H1 (cell line): ENCODE measurements around the gene PRICKLE1. TPM values are rescaled to one million over a fixed set of nuclear protein-coding genes. Genes with fewer than 3 reads are reported as not detected.

Source experiments
- CTCF ChIA-PET: fragments of 300-600 bp; sonication (Branson Sonifier 250); formaldehyde crosslinking; loops from one replicate; lab custom pipeline; 2021; ENCODE audit not compliant: partially characterized antibody; lab: Charles Lee
- POLR2A ChIA-PET: fragments of 300-600 bp; sonication (Branson Sonifier 250); formaldehyde crosslinking; loops from one replicate; lab custom pipeline; 2021; ENCODE audit warnings: inconsistent platforms; ENCODE audit not compliant: partially characterized antibody; lab: Charles Lee
- DNase-seq, 2 experiments: peaks; one replicate each; pipeline versions ENCODE4 v3.0.0 to v3.0.0-alpha.2; 2010 to 2022; ENCODE audit warnings: low spot score in 2 of 2, low read depth in 1 of 2, mixed read lengths in 1 of 2
- FAIRE-seq: peaks from 2 replicates; lab custom pipeline; 2011; peaks lifted over from hg19 to GRCh38; lab: Jason Lieb, UNC
- H2AFZ ChIP-seq: 2 replicates; pipeline ENCODE4 v1.8.1; 2012; ENCODE audit warnings: low read length, inconsistent platforms
- H2AK5ac ChIP-seq: 2 replicates; pipeline ENCODE4 v1.6.1; 2013; ENCODE audit warnings: low read depth, low read length
- H2BK120ac ChIP-seq: replicated peaks from 2 replicates; pipeline ENCODE3; 2013; ENCODE audit warnings: low read depth, low read length, inconsistent platforms
- H2BK12ac ChIP-seq: 2 replicates; pipeline ENCODE4 v1.6.1; 2013; ENCODE audit warnings: low read depth, low read length
- H2BK15ac ChIP-seq: 2 replicates; pipeline ENCODE4 v1.6.1; 2013; ENCODE audit warnings: low read length
- H2BK20ac ChIP-seq: 2 replicates; pipeline ENCODE4 v1.6.1; 2013; ENCODE audit warnings: low read length
- H2BK5ac ChIP-seq: 2 replicates; pipeline ENCODE4 v1.6.1; 2013; ENCODE audit warnings: low read depth, low read length
- H3K14ac ChIP-seq: 2 replicates; pipeline ENCODE4 v1.6.1; 2013; ENCODE audit warnings: inconsistent platforms; ENCODE audit not compliant: insufficient read length
- H3K18ac ChIP-seq: 2 replicates; pipeline ENCODE4 v1.6.1; 2013; ENCODE audit warnings: low read length; ENCODE audit errors: extremely low read depth
- H3K23ac ChIP-seq: 2 replicates; pipeline ENCODE4 v1.6.1; 2013; ENCODE audit warnings: inconsistent platforms; ENCODE audit not compliant: insufficient read length
- H3K23me2 ChIP-seq: 2 replicates; pipeline ENCODE4 v1.6.1; 2013; ENCODE audit warnings: low read depth, low read length
- H3K27ac ChIP-seq: 2 replicates; pipeline ENCODE4 v1.6.1; 2011; ENCODE audit warnings: low read depth, low read length, inconsistent platforms
- H3K27me3 ChIP-seq, 4 experiments: replicated peaks in 1 of 4; 1 replicate in 1 of 4; 2 replicates in 3 of 4; pipeline versions ENCODE4 v1.6.1 to v1.8.1; 2011 to 2013; ENCODE audit warnings: low read length in 3 of 4, mild to moderate bottlenecking in 3 of 4, inconsistent platforms in 2 of 4, mixed read lengths in 2 of 4, moderate library complexity in 1 of 4; ENCODE audit not compliant: control insufficient read depth in 3 of 4, insufficient read depth in 3 of 4; ENCODE audit errors: extremely low read depth in 1 of 4
- H3K36me3 ChIP-seq, 4 experiments: 2 replicates each; pipeline versions ENCODE4 v1.6.1 to v1.8.1; 2011 to 2013; ENCODE audit warnings: mild to moderate bottlenecking in 4 of 4, low read length in 3 of 4, moderate library complexity in 2 of 4, control low read depth in 1 of 4, inconsistent platforms in 1 of 4; ENCODE audit not compliant: insufficient read depth in 4 of 4, control insufficient read depth in 2 of 4
- H3K4ac ChIP-seq: replicated peaks from 2 replicates; pipeline ENCODE3; 2013; ENCODE audit warnings: low read length, low read depth, mixed read lengths, inconsistent platforms; ENCODE audit not compliant: insufficient read length
- H3K4me1 ChIP-seq, 4 experiments: replicated peaks in 1 of 4; 1 replicate in 1 of 4; 2 replicates in 3 of 4; pipeline versions ENCODE4 v1.6.1 to v1.8.1; 2011 to 2013; ENCODE audit warnings: low read length in 3 of 4, inconsistent platforms in 2 of 4, mixed read lengths in 1 of 4; ENCODE audit not compliant: insufficient read depth in 4 of 4, control insufficient read depth in 3 of 4
- H3K4me2 ChIP-seq, 2 experiments: 2 replicates each; pipeline versions ENCODE4 v1.6.1 to v1.8.1; 2011 to 2013; ENCODE audit warnings: low read depth in 2 of 2, low read length in 2 of 2, control low read depth in 1 of 2, inconsistent platforms in 1 of 2, mild to moderate bottlenecking in 1 of 2; ENCODE audit not compliant: insufficient read depth in 1 of 2
- H3K4me3 ChIP-seq, 4 experiments: fragments of 200-600, 300-600 bp in 1 of 4; sonication (generic), shearing (Covaris generic), sonication (Bioruptor Twin) in 1 of 4; 2 replicates each; pipeline versions ENCODE4 v1.5.1 to v1.8.1; 2011 to 2016; ENCODE audit warnings: low read length in 4 of 4, low read depth in 3 of 4, control low read depth in 2 of 4, inconsistent platforms in 2 of 4, mild to moderate bottlenecking in 2 of 4, mixed read lengths in 1 of 4, moderate library complexity in 1 of 4; ENCODE audit not compliant: insufficient read depth in 2 of 4; ENCODE audit errors: extremely low read depth in 1 of 4
- H3K56ac ChIP-seq: replicated peaks from 2 replicates; pipeline ENCODE3; 2013; ENCODE audit warnings: low read depth, mild to moderate bottlenecking, mixed read lengths, low read length, inconsistent platforms; ENCODE audit not compliant: insufficient read length
- H3K79me1 ChIP-seq: 2 replicates; pipeline ENCODE4 v1.6.1; 2013; ENCODE audit warnings: low read depth, low read length, control low read depth
- H3K79me2 ChIP-seq, 2 experiments: 2 replicates each; pipeline versions ENCODE4 v1.6.1 to v1.8.1; 2012 to 2013; ENCODE audit warnings: low read length in 2 of 2, mild to moderate bottlenecking in 2 of 2, inconsistent platforms in 1 of 2; ENCODE audit not compliant: insufficient read depth in 2 of 2, control insufficient read depth in 1 of 2
- H3K9ac ChIP-seq, 4 experiments: replicated peaks in 1 of 4; 1 replicate in 1 of 4; 2 replicates in 3 of 4; pipeline versions ENCODE4 v1.6.1 to v1.8.1; 2011 to 2013; ENCODE audit warnings: low read depth in 3 of 4, low read length in 3 of 4, control low read depth in 2 of 4, mild to moderate bottlenecking in 2 of 4, moderate library complexity in 2 of 4, inconsistent platforms in 1 of 4; ENCODE audit errors: extremely low read depth in 1 of 4
- H3K9me3 ChIP-seq, 2 experiments: 2 replicates each; pipeline versions ENCODE4 v1.6.1 to v1.8.1; 2012 to 2013; ENCODE audit warnings: mild to moderate bottlenecking in 2 of 2, moderate library complexity in 2 of 2, control low read depth in 1 of 2, inconsistent platforms in 1 of 2, low read depth in 1 of 2, low read length in 1 of 2, mixed read lengths in 1 of 2; ENCODE audit not compliant: insufficient read depth in 2 of 2
- H4K20me1 ChIP-seq, 2 experiments: replicated peaks in 1 of 2; 2 replicates each; pipeline versions ENCODE3 to v1.8.1; 2011 to 2013; ENCODE audit warnings: inconsistent platforms in 2 of 2, low read length in 2 of 2, mild to moderate bottlenecking in 1 of 2; ENCODE audit not compliant: insufficient read depth in 2 of 2, control insufficient read depth in 1 of 2
- H4K5ac ChIP-seq: 2 replicates; pipeline ENCODE4 v1.6.1; 2013; ENCODE audit warnings: low read length, low read depth, mixed read lengths, inconsistent platforms; ENCODE audit not compliant: insufficient read length
- H4K8ac ChIP-seq: 2 replicates; pipeline ENCODE4 v1.8.0; 2013; ENCODE audit warnings: mild to moderate bottlenecking, moderate library complexity, low read length, inconsistent platforms; ENCODE audit not compliant: insufficient read depth; ENCODE audit errors: extremely low read depth
- H4K91ac ChIP-seq: replicated peaks from 2 replicates; pipeline ENCODE3; 2013; ENCODE audit warnings: low read length, mixed read lengths, inconsistent platforms; ENCODE audit not compliant: insufficient read length
- CREB1 ChIP-seq: IDR thresholded peaks from 2 replicates; pipeline ENCODE4 v1.6.1; 2012; ENCODE audit warnings: inconsistent platforms
- SP4 ChIP-seq: IDR thresholded peaks from 2 replicates; pipeline ENCODE4 v1.6.1; 2012; ENCODE audit warnings: low read length, inconsistent platforms
- SUZ12 ChIP-seq: fragments of 200-600 bp; sonication (generic); IDR thresholded peaks from 2 replicates; pipeline ENCODE4 v1.6.1; 2012; ENCODE audit warnings: mild to moderate bottlenecking, inconsistent platforms, low read length, moderate library complexity, mixed read lengths
- WGBS, 2 experiments: shearing (Covaris generic) in 1 of 2; methylation state at CpG; one replicate each; pipeline versions ENCODE4 v1.1.6 to v1.1.7; 2013 to 2015; ENCODE audit warnings: low lambda C conversion rate in 2 of 2, mixed read lengths in 2 of 2, inconsistent platforms in 1 of 2, low coverage in 1 of 2, missing lambda C conversion rate in 1 of 2; ENCODE audit not compliant: insufficient replicate concordance in 2 of 2, insufficient coverage in 1 of 2, insufficient read length in 1 of 2; ENCODE audit errors: extremely low coverage in 1 of 2, missing lambda C conversion rate in 1 of 2; 5-methylcytosine and 5-hydroxymethylcytosine counted together
- polyA plus RNA-seq, 7 experiments: library from polyadenylated mRNA; depleted of rRNA in 3 of 7; stranded (reverse) in 5 of 7; unstranded in 2 of 7; fragments of >200 nt in 5 of 7; fragments of 200-250 nt in 2 of 7; gene quantifications; 1 replicate in 5 of 7; 2 replicates in 1 of 7; 4 replicates in 1 of 7; pipeline versions ENCODE4 v1.2.1 to v1.2.3, GENCODE V29; 2011 to 2013; ENCODE audit warnings: missing spikeins in 2 of 7, mixed read lengths in 2 of 7
- total RNA-seq: library from RNA; stranded (reverse); fragmentation: NEBNext Ultra II Directional; extraction: Animal tissue kit (Norgen Biotek cat#: 25700); gene quantifications from 2 replicates; pipeline ENCODE4 v1.2.1, GENCODE V29; 2021

Gene PRICKLE1
- total and polyA plus RNA-seq, 2 of the 8 experiments (the other 6 are each of a cell fraction or from before 2014, with no cell fraction given): 14.0 to 22.4 TPM

GRCh38 chr12:42583016-42583415 is 6.5 kb downstream of the PRICKLE1 start:
- H3K23me2 ChIP-seq: no peaks in the 10 kb centered on the region
- H3K4me3 ChIP-seq: no peak overlapping the region
- POLR2A ChIA-PET: interaction anchor here (1.2 kb wide), 1 partner anchor 200 kb away, joined by 3 read pairs; no protein-coding TSS in a partner anchor
- no peaks in the 10 kb centered on the region for H3K9me3 ChIP-seq
- FAIRE-seq: no peak
- H2BK120ac ChIP-seq: no peak overlapping the region
- no peak overlapping the region for H2BK5ac ChIP-seq
- H2BK12ac ChIP-seq: no peak overlapping the region
- TF ChIP-seq SP4 (no peak), CREB1 (no peak), SUZ12 (no peak)
- H3K23ac ChIP-seq: no peak overlapping the region
- H3K4me2 ChIP-seq: no peak overlapping the region
- H3K36me3 ChIP-seq: no peaks in the 10 kb centered on the region
- no peak overlapping the region for H2BK20ac ChIP-seq
- no peak overlapping the region for H3K27ac ChIP-seq
- CTCF ChIA-PET: interaction anchor here (1.2 to 1.4 kb wide), 2 partner anchors 13 to 100 kb away, joined by 3 read pairs; no protein-coding TSS in a partner anchor
- H2AK5ac ChIP-seq: no peak overlapping the region
- no peak overlapping the region for H3K14ac ChIP-seq
- peaks cover 0 to 8% (median 5%) of the 10 kb centered on the region in 4 experiments; a peak in 6 of 7 replicates for H3K27me3 ChIP-seq
- no peaks in the 10 kb centered on the region for H3K79me1 ChIP-seq
- no peaks in the 10 kb centered on the region for H3K79me2 ChIP-seq
- H3K4ac ChIP-seq: no peak overlapping the region
- no peak overlapping the region for H3K56ac ChIP-seq
- no peak overlapping the region for H4K91ac ChIP-seq
- no peak overlapping the region for H3K18ac ChIP-seq
- DNase-seq: no peak
- 68% methylated on average over 2 of the region's 2 CpGs; no CpG with 5 or more reads in 1 of the 2 experiments for WGBS, 2 experiments
- H4K20me1 ChIP-seq: peaks cover 0 to 1% of the 10 kb centered on the region in 2 experiments
- no peak overlapping the region for H2AFZ ChIP-seq
- H2BK15ac ChIP-seq: no peak overlapping the region
- no peak overlapping the region for H4K8ac ChIP-seq
- H3K4me1 ChIP-seq: no peaks in the 10 kb centered on the region; a peak in 1 of 7 replicates
- no peak overlapping the region for H3K9ac ChIP-seq
- no peak overlapping the region for H4K5ac ChIP-seq
